T-helper 1 cell treated with Interleukin-12 subunit alpha and Interleukin-12 subunit beta and Interleukin-4 antibody, amounts not matched to agents 30 μg/mL and 1 μg/mL, for 36 hours (primary cell): ENCODE data around the gene NRG2.

ENCODE experiments used
- H3K27ac Mint-ChIP-seq: one replicate; pipeline ENCODE4 v1.8.0; 2021; ENCODE audit warnings: mild to moderate bottlenecking, mixed read lengths
- H3K27me3 Mint-ChIP-seq: one replicate; pipeline ENCODE4 v1.8.0; 2021; ENCODE audit warnings: low read depth, mixed read lengths
- H3K36me3 Mint-ChIP-seq: one replicate; pipeline ENCODE4 v1.8.0; 2021; ENCODE audit warnings: low read depth, mixed read lengths
- H3K4me1 Mint-ChIP-seq: one replicate; pipeline ENCODE4 v1.8.0; 2021; ENCODE audit warnings: low read depth, mixed read lengths
- H3K4me3 Mint-ChIP-seq: one replicate; pipeline ENCODE4 v1.8.0; 2021; ENCODE audit warnings: mild to moderate bottlenecking, moderate library complexity, mixed read lengths
- H3K9me3 Mint-ChIP-seq: one replicate; pipeline ENCODE4 v1.8.0; 2021; ENCODE audit warnings: mixed read lengths

The NRG2 gene

GRCh38 chr5:139836469-139837208 lies 206.5 kb downstream of the NRG2 start:
- peaks cover 14% of the 10 kb centered on the region for H3K27me3 Mint-ChIP-seq
- no peaks in the 10 kb centered on the region for H3K4me1 Mint-ChIP-seq
- H3K4me3 Mint-ChIP-seq, result no peak overlapping the region
- H3K9me3 Mint-ChIP-seq, result no peaks in the 10 kb centered on the region
- H3K27ac Mint-ChIP-seq, result no peak overlapping the region
- no peaks in the 10 kb centered on the region for H3K36me3 Mint-ChIP-seq

DNA sequence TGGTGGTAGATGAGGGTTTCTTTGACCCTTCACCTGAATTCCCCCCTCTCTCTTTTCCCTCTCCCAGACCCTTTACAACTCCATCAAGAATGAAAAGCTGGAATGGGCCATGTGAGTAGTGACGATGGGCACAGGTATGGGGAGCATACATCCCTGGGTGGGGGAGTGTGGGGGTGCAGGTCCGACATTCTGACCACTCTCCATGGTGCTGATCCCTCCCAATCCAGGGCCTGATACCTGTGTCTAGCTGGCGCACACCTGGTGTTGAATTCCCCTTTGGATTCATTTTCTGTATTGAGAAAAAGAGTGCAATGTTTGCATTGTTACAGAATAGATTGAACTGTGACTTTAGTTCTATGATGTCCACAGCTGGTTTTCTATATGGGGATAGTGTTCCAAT lies 207.4 kb downstream of the NRG2 start:
- peaks cover 19% of the 10 kb centered on the region for H3K27me3 Mint-ChIP-seq
- no peaks in the 10 kb centered on the region for H3K36me3 Mint-ChIP-seq
- no peaks in the 10 kb centered on the region for H3K4me1 Mint-ChIP-seq
- no peaks in the 10 kb centered on the region for H3K9me3 Mint-ChIP-seq
- no peak overlapping the region for H3K27ac Mint-ChIP-seq
- no peak overlapping the region for H3K4me3 Mint-ChIP-seq

DNA sequence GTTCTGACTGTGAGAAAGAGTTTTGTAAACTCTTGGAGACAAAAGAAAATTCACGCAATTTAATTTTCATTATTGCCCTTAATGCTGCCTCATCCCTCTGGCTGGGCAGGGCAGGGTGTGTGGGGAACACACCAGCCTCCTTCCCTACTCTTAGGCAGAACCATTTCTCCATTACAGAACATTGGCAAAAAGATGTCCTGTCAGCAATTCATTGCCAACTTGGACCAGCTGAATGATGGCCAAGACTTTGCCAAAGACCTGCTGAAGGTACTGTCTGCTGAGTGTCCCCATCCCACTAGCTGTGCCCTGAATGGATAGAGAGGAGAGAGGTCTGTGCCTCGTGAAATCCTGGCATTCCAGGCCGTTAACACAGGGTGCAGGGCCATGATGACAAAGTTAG lies 209.6 kb downstream of the NRG2 start:
- H3K9me3 Mint-ChIP-seq, result no peaks in the 10 kb centered on the region
- peaks cover 20% of the 10 kb centered on the region for H3K27me3 Mint-ChIP-seq
- H3K4me3 Mint-ChIP-seq, result no peak overlapping the region
- H3K36me3 Mint-ChIP-seq, result no peaks in the 10 kb centered on the region
- H3K4me1 Mint-ChIP-seq, result no peaks in the 10 kb centered on the region
- no peak overlapping the region for H3K27ac Mint-ChIP-seq

DNA sequence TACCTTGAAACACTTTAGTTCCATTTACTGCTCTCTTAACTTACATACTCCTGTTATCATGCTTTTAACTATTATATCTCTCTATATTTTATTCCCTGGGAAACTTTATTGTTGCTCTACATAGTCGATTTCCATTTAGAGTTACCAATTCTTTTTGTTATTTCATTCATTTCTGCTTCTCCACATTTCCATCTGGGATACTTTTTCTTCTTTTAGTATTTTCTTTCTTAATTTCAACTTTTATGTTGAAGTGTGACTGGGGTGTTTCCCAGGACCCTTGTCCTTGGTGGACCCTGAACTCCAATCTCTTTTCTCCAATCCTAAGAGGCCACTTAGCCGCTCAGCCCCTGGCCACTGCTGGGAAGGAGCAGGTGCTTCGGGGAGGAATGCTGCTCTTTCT lies 211.5 kb downstream of the NRG2 start:
- Mint-ChIP-seq H3K27me3 (peaks cover 26% of the 10 kb centered on the region), H3K4me1 (no peaks in the 10 kb centered on the region), H3K9me3 (no peaks in the 10 kb centered on the region), H3K4me3 (no peak overlapping the region), H3K27ac (no peak overlapping the region), H3K36me3 (no peaks in the 10 kb centered on the region)

- Mint-ChIP-seq H3K9me3 (no peaks in the 10 kb centered on the region), H3K4me1 (no peaks in the 10 kb centered on the region), H3K27ac (no peak overlapping the region), H3K27me3 (peaks cover 26% of the 10 kb centered on the region), H3K4me3 (no peak overlapping the region), H3K36me3 (no peaks in the 10 kb centered on the region)
Measured at GRCh38 chr5:139829471-139829870, 213.6 kb downstream of the NRG2 start.

GRCh38 chr5:139828207-139828895 lies 214.7 kb downstream of the NRG2 start:
- no peak overlapping the region for H3K27ac Mint-ChIP-seq
- H3K9me3 Mint-ChIP-seq, result no peaks in the 10 kb centered on the region
- peaks cover 26% of the 10 kb centered on the region for H3K27me3 Mint-ChIP-seq
- no peaks in the 10 kb centered on the region for H3K4me1 Mint-ChIP-seq
- H3K4me3 Mint-ChIP-seq, result no peak overlapping the region
- H3K36me3 Mint-ChIP-seq, result no peaks in the 10 kb centered on the region

DNA sequence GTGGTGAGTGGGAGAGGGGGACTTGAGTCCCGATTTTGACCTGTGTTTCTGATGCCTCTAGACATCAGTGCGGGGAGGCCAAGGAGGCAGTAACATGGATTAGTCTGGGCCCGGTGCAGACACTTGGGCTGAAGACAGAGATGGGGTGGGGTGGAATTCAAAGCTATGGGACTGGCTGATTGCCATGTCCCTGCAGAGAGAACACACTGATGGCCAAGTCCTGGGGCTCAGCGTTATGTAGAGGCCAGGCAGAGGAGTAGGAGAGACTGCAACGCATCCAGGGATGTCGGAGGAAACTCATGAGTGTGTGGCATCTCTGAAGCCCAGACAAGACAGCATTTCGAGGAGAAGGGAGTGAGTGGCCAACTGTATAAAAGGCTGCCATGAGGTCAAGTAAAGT lies 217.4 kb downstream of the NRG2 start:
- Mint-ChIP-seq H3K4me1 (no peaks in the 10 kb centered on the region), H3K36me3 (no peaks in the 10 kb centered on the region), H3K27me3 (peaks cover 7% of the 10 kb centered on the region), H3K4me3 (no peak overlapping the region), H3K27ac (no peak overlapping the region), H3K9me3 (no peaks in the 10 kb centered on the region)

DNA sequence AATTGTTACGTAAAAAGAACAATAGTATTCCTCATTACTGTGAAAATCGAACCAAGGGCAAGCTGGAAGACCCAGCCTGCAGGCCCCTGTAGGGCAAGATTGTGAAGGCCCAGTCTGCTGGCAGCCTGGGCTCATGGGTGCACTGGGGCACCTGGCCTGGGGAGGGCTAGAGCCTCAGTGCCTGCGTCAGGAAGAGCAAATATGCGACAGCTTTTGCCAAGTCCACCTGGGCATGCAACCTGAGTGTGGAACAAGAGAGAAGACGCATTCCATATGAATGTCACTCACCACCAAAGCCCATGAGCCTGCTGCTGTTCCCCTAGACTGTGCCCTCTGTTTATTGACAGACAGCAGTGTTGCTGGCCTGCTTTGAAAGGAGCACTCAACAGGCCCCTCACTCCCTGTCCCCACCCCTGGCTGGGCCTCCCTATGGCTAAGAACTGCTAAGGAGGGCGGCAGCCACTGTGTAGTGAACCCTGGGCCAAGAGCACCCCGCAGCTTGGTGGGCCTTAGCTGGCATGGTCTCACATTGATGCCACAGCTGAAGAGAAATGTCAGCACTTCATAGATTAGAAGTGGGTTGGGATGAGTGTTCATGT lies 219.2 kb downstream of the NRG2 start:
- peaks cover 7% of the 10 kb centered on the region for H3K9me3 Mint-ChIP-seq

GRCh38 chr5:139822553-139823425 lies 220.3 kb downstream of the NRG2 start:
- H3K4me3 Mint-ChIP-seq, result no peak overlapping the region
- peaks cover 10% of the 10 kb centered on the region for H3K9me3 Mint-ChIP-seq
- H3K27ac Mint-ChIP-seq, result no peak overlapping the region
- peaks cover 16% of the 10 kb centered on the region for H3K27me3 Mint-ChIP-seq
- no peaks in the 10 kb centered on the region for H3K4me1 Mint-ChIP-seq
- H3K36me3 Mint-ChIP-seq, result no peaks in the 10 kb centered on the region

More for the DNA sequence above, 219.2 kb downstream of the NRG2 start:
- Mint-ChIP-seq H3K4me1 (no peaks in the 10 kb centered on the region), H3K27ac (no peak overlapping the region), H3K27me3 (peaks cover 16% of the 10 kb centered on the region), H3K36me3 (no peaks in the 10 kb centered on the region), H3K4me3 (no peak overlapping the region)

- H3K9me3 Mint-ChIP-seq, result peaks cover 10% of the 10 kb centered on the region
- H3K4me3 Mint-ChIP-seq, result no peak overlapping the region
- no peaks in the 10 kb centered on the region for H3K36me3 Mint-ChIP-seq
- peaks cover 16% of the 10 kb centered on the region for H3K27me3 Mint-ChIP-seq
- H3K27ac Mint-ChIP-seq, result no peak overlapping the region
- no peaks in the 10 kb centered on the region for H3K4me1 Mint-ChIP-seq
Measured at GRCh38 chr5:139821806-139822552, 221.1 kb downstream of the NRG2 start.

DNA sequence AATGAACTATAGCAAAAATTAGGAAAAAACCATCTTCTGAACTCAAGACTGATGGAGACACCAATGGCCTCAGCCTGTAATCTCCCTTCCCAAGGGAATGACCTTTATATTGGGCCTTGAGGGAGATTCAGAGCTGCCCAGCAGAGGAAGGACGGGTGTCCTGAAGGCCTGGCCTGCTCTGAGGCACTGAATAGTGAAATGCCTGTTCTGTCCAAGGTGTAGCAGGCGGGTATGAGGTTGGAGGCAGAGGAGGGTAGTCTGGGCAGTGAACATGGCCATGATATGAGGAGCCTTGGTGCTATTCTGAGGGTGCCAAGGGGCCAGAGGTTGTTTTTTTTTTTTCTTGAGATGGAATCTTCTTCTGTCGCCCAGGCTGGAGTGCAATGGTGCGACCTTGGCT lies 222.5 kb downstream of the NRG2 start:
- Mint-ChIP-seq H3K9me3 (peaks cover 10% of the 10 kb centered on the region), H3K4me3 (no peak overlapping the region), H3K4me1 (no peaks in the 10 kb centered on the region), H3K27ac (no peak overlapping the region), H3K27me3 (peaks cover 16% of the 10 kb centered on the region), H3K36me3 (no peaks in the 10 kb centered on the region)

DNA sequence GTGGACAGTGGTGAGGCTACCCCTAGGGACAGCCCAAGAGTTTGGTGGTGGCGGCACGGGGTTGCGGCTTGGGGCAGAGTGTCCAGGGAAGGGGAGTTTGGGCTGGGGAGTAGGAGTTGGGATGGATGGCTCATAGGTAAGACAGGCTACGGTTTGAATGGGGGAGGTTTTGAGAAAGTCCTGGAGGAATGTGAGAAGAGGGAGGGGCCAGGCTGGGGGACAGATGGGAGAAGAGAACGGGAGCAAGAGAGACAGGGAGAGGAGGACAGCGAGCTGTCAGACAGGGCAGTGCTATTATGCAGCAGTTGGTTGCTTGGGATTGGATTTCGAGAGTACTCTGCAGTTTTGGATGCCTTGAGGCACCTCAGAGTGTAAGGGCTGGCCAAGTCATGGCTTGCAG lies 223.0 kb downstream of the NRG2 start:
- H3K27ac Mint-ChIP-seq, result no peak overlapping the region
- no peaks in the 10 kb centered on the region for H3K36me3 Mint-ChIP-seq
- H3K27me3 Mint-ChIP-seq, result peaks cover 16% of the 10 kb centered on the region
- H3K9me3 Mint-ChIP-seq, result peaks cover 10% of the 10 kb centered on the region
- H3K4me1 Mint-ChIP-seq, result no peaks in the 10 kb centered on the region
- no peak overlapping the region for H3K4me3 Mint-ChIP-seq

GRCh38 chr5:139817970-139818369 lies 225.1 kb downstream of the NRG2 start:
- H3K27me3 Mint-ChIP-seq, result peaks cover 16% of the 10 kb centered on the region
- no peak overlapping the region for H3K27ac Mint-ChIP-seq
- H3K4me3 Mint-ChIP-seq, result no peak overlapping the region
- peaks cover 10% of the 10 kb centered on the region for H3K9me3 Mint-ChIP-seq
- no peaks in the 10 kb centered on the region for H3K4me1 Mint-ChIP-seq
- H3K36me3 Mint-ChIP-seq, result no peaks in the 10 kb centered on the region

GRCh38 chr5:139817362-139817761 lies 225.7 kb downstream of the NRG2 start:
- no peaks in the 10 kb centered on the region for H3K4me1 Mint-ChIP-seq
- peaks cover 16% of the 10 kb centered on the region for H3K27me3 Mint-ChIP-seq
- H3K4me3 Mint-ChIP-seq, result no peak overlapping the region

More at GRCh38 chr5:139817362-139817761, 225.7 kb downstream of the NRG2 start:
- Mint-ChIP-seq H3K27ac (no peak overlapping the region), H3K36me3 (no peaks in the 10 kb centered on the region), H3K9me3 (peaks cover 10% of the 10 kb centered on the region)
